HepG2 (cell line): Measurements from ENCODE around the gene ING5. TPM values are rescaled to one million over a fixed set of nuclear protein-coding genes. Genes with fewer than 3 reads are reported as not detected.

Experiments used
- CREBL2 ChIP-seq: sonication (generic); formaldehyde crosslinking; IDR thresholded peaks from 2 replicates; pipeline ENCODE4 v1.8.1; 2023; ENCODE audit warnings: missing genetic modification reagents, mild to moderate bottlenecking, borderline replicate concordance
- E2F2 ChIP-seq: sonication (generic); formaldehyde crosslinking; IDR thresholded peaks from 2 replicates; pipeline ENCODE4 v1.4.0; 2020; ENCODE audit warnings: missing genetic modification reagents, borderline replicate concordance
- ZBTB40 ChIP-seq, 2 experiments: fragments of 450-650 bp in 1 of 2; sonication (generic) in 1 of 2; formaldehyde crosslinking in 1 of 2; IDR thresholded peaks; 2 replicates each; pipeline versions ENCODE4 v1.6.1 to v1.8.0; 2016 to 2022; ENCODE audit warnings: antibody characterized with exemption in 1 of 2, mild to moderate bottlenecking in 1 of 2, missing genetic modification reagents in 1 of 2
- ZNF329 ChIP-seq: sonication (generic); formaldehyde crosslinking; IDR thresholded peaks from 2 replicates; pipeline ENCODE4 v1.9.0; 2021; ENCODE audit warnings: low read depth, mild to moderate bottlenecking, missing genetic modification reagents
- ZNF598 ChIP-seq: sonication (generic); formaldehyde crosslinking; IDR thresholded peaks from 2 replicates; pipeline ENCODE4 v1.5.1; 2020; ENCODE audit warnings: mild to moderate bottlenecking, missing genetic modification reagents, borderline replicate concordance
- polyA plus RNA-seq, 8 experiments: library from polyadenylated mRNA; depleted of rRNA in 3 of 8; stranded (reverse) in 7 of 8; unstranded in 1 of 8; fragments of >200 nt; fragmentation: Illumina TruSeq in 4 of 8; extraction: Trizol in 4 of 8; gene quantifications; 2 replicates each; pipeline versions ENCODE4 v1.2.1 to v1.2.3, GENCODE V29; 2011 to 2016; ENCODE audit warnings: low read depth in 4 of 8, missing spikeins in 1 of 8, mixed read lengths in 1 of 8; ENCODE audit not compliant: insufficient read depth in 1 of 8
- total RNA-seq, 5 experiments: library from RNA; depleted of rRNA; stranded (reverse); fragments of >200 nt; fragmentation: Illumina TruSeq; extraction: Trizol; gene quantifications; 2 replicates each; pipeline ENCODE4 v1.2.3, GENCODE V29; 2016; ENCODE audit warnings: low read depth in 1 of 5

The ING5 gene
- total and polyA plus RNA-seq, 2 of the 13 experiments (the other 11 are each of a cell fraction or from before 2014, with no cell fraction given): 61.9 to 71.9 TPM

- TF ChIP-seq ZBTB40 (IDR thresholded peaks at IDR 0.05) (no peak), ZBTB40 (CRISPR knock-in tag; IDR thresholded peaks at IDR 0.05) (peak; percentile 22; the same call in 1 of the 2 replicates), ZNF329 (CRISPR knock-in tag) (0 out of 2 replicates have a peak, but pooled peaks have one; percentile 7), E2F2 (CRISPR knock-in tag) (peak; percentile 34; the same call in 1 of the 2 replicates), ZNF598 (CRISPR knock-in tag) (peak; percentile 76; the same call in 1 of the 2 replicates), CREBL2 (CRISPR knock-in tag) (no peak)
Measured at GRCh38 chr2:241733391-241734207, 31.8 kb downstream of the ING5 start (continued).
